Measurements from ENCODE around the gene TMEM232. TPM values are rescaled to one million over a fixed set of nuclear protein-coding genes. Genes with fewer than 3 reads are reported as not detected.

TMEM232 gene
- polyA plus RNA-seq, 1 donor (not counting 4 experiments of a cell fraction or from before 2014, with no cell fraction given) = 1.00 TPM

GRCh38 chr5:110402562-110402961 is 323.9 kb downstream of the TMEM232 start:
- no peak overlapping the region for H3K4me2 ChIP-seq (ENCODE audit: control insufficient read depth, extremely low read depth, insufficient read depth, low read depth, low read length)
- no peak for FAIRE-seq

GRCh38 chr5:110401881-110402280 is 324.6 kb downstream of the TMEM232 start:
- no peak for DNase-seq (ENCODE audit: low read depth, low spot score)

More at GRCh38 chr5:110402562-110402961, 323.9 kb downstream of the TMEM232 start:
- Histone ChIP-seq H3K4me3 (ENCODE audit: control insufficient read depth in 2 of 3, extremely low read depth in 1 of 3, insufficient read depth in 2 of 3, low read depth in 1 of 3, low read length in 3 of 3) (no peak overlapping the region), H3K79me2 (ENCODE audit: control insufficient read depth, insufficient read depth, low read length) (no peaks in the 10 kb centered on the region), H2AFZ (ENCODE audit: control insufficient read depth, low read length) (no peak overlapping the region), H3K9me3 (ENCODE audit: control insufficient read depth, low read depth, low read length) (no peaks in the 10 kb centered on the region), H3K9me1 (ENCODE audit: control insufficient read depth, extremely low read depth, insufficient read depth, low read length) (no peaks in the 10 kb centered on the region), H3K36me3 (ENCODE audit: control insufficient read depth in 2 of 2, extremely low read depth in 1 of 2, insufficient read depth in 2 of 2, low read length in 2 of 2) (no peaks in the 10 kb centered on the region), H3K4me1 (ENCODE audit: control insufficient read depth, extremely low read depth, insufficient read depth, low read length) (no peaks in the 10 kb centered on the region), H3K27ac (ENCODE audit: control insufficient read depth, insufficient read depth, low read length) (no peak overlapping the region), H4K20me1 (ENCODE audit: control insufficient read depth, extremely low read depth, insufficient read depth, low read length) (no peaks in the 10 kb centered on the region), H3K9ac (ENCODE audit: control insufficient read depth, extremely low read depth, insufficient read depth, low read length) (no peak overlapping the region), H3K27me3 (ENCODE audit: control insufficient read depth, extremely low read depth, insufficient read depth, low read length) (no peaks in the 10 kb centered on the region)
- DNase-seq (ENCODE audit: low read depth, low spot score) = no peak
- TF ChIP-seq CTCF (optimal IDR thresholded peaks at IDR 0.05 in 1 of 3, IDR thresholded peaks at IDR 0.05 in 1 of 3, conservative IDR thresholded peaks at IDR 0.05 in 1 of 3; ENCODE audit: extremely low read depth in 1 of 3, insufficient read depth in 2 of 3, low read length in 3 of 3) (no peak), EZH2 (IDR thresholded peaks at IDR 0.05; ENCODE audit: low read length) (no peak)
- dilution Hi-C loops (cut with MboI; ENCODE audit: extremely low pct_ligation_motif_present, low sequenced_read_pairs) = no loop called here

More at GRCh38 chr5:110401881-110402280, 324.6 kb downstream of the TMEM232 start:
- Histone ChIP-seq H3K4me3 (ENCODE audit: control insufficient read depth in 2 of 3, extremely low read depth in 1 of 3, insufficient read depth in 2 of 3, low read depth in 1 of 3, low read length in 3 of 3) (no peak overlapping the region), H3K27me3 (ENCODE audit: control insufficient read depth, extremely low read depth, insufficient read depth, low read length) (no peaks in the 10 kb centered on the region), H3K27ac (ENCODE audit: control insufficient read depth, insufficient read depth, low read length) (no peak overlapping the region), H3K4me1 (ENCODE audit: control insufficient read depth, extremely low read depth, insufficient read depth, low read length) (no peaks in the 10 kb centered on the region), H3K9me1 (ENCODE audit: control insufficient read depth, extremely low read depth, insufficient read depth, low read length) (no peaks in the 10 kb centered on the region), H3K9me3 (ENCODE audit: control insufficient read depth, low read depth, low read length) (no peaks in the 10 kb centered on the region), H4K20me1 (ENCODE audit: control insufficient read depth, extremely low read depth, insufficient read depth, low read length) (no peaks in the 10 kb centered on the region), H3K9ac (ENCODE audit: control insufficient read depth, extremely low read depth, insufficient read depth, low read length) (no peak overlapping the region), H2AFZ (ENCODE audit: control insufficient read depth, low read length) (no peak overlapping the region), H3K36me3 (ENCODE audit: control insufficient read depth in 2 of 2, extremely low read depth in 1 of 2, insufficient read depth in 2 of 2, low read length in 2 of 2) (no peaks in the 10 kb centered on the region), H3K4me2 (ENCODE audit: control insufficient read depth, extremely low read depth, insufficient read depth, low read depth, low read length) (no peak overlapping the region), H3K79me2 (ENCODE audit: control insufficient read depth, insufficient read depth, low read length) (no peaks in the 10 kb centered on the region)
- FAIRE-seq = no peak
- TF ChIP-seq EZH2 (IDR thresholded peaks at IDR 0.05; ENCODE audit: low read length) = no peak
- no peak for TF ChIP-seq CTCF (optimal IDR thresholded peaks at IDR 0.05 in 1 of 3, IDR thresholded peaks at IDR 0.05 in 1 of 3, conservative IDR thresholded peaks at IDR 0.05 in 1 of 3; ENCODE audit: extremely low read depth in 1 of 3, insufficient read depth in 2 of 3, low read length in 3 of 3)
- dilution Hi-C loops (cut with MboI; ENCODE audit: extremely low pct_ligation_motif_present, low sequenced_read_pairs) = no loop called here

All from keratinocyte (primary cell).